Stomach (tissue), 4 donors: ENCODE measurements around the gene TSKS.

Experiments
- CTCF ChIP-seq, 7 experiments: fragments of 450-650 bp in 4 of 7; fragments of 200-600 bp in 3 of 7; sonication (generic) in 3 of 7; IDR thresholded peaks; one replicate each; pipeline ENCODE4 v1.5.1; 2016 to 2019; ENCODE audit warnings: antibody characterized with exemption in 7 of 7, control low read depth in 2 of 7, mild to moderate bottlenecking in 1 of 7
- POLR2A ChIP-seq, 4 donors: fragments of 450-650 bp; IDR thresholded peaks; one replicate each; pipeline ENCODE4 v1.6.1; 2016; ENCODE audit warnings: antibody characterized with exemption in 4 of 4, control low read depth in 2 of 4, mild to moderate bottlenecking in 1 of 4, moderate library complexity in 1 of 4

- TF ChIP-seq CTCF (IDR thresholded peaks at IDR 0.05) (no peak), POLR2A (IDR thresholded peaks at IDR 0.05) (no peak)
These were observed 36.2 kb upstream of the TSKS start for GRCh38 chr19:49799271-49799797.
